ENCODE results near the gene HELZ. TPM values are rescaled to one million over a fixed set of nuclear protein-coding genes. Genes with fewer than 3 reads are reported as not detected.

Gene HELZ
- total RNA-seq, 1 experiment from 2014 or later, result 49.8 TPM

DNA sequence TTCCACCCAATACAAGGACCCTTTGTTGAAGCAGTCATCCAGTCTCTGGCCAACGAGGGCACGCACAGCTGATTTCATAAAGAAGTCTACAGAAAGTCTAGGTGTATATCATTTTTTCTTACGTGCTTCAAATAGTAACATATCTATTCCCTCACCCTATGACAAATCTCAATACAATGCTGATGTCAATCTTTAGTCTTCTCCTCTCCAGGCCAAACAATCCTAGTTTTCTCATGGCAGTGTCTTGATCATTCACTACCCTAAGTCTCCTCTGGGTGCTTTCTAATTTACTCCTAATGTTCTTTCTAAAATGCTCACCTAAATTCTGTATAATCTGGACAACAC, 108.0 kb downstream of the HELZ start:
- Histone ChIP-seq H3K79me1 (ENCODE audit: insufficient read depth, low read depth, low read length, poor library complexity, severe bottlenecking) (no peaks in the 10 kb centered on the region), H4K8ac (replicated peaks; ENCODE audit: insufficient read length, low read depth, low read length) (no peak overlapping the region), H3T11ph (ENCODE audit: low read length) (no peak overlapping the region), H4K5ac (ENCODE audit: insufficient read length, low read depth, low read length) (no peak overlapping the region), H2BK5ac (ENCODE audit: insufficient read length, low read length) (no peak overlapping the region), H2BK15ac (ENCODE audit: low read depth, low read length) (no peak overlapping the region), H3K4me1 (ENCODE audit: insufficient read depth, low read length) (no peaks in the 10 kb centered on the region), H3K27ac (ENCODE audit: insufficient read length, low read depth, low read length) (no peak overlapping the region), H2AK5ac (ENCODE audit: insufficient read length, low read length) (no peak overlapping the region), H3K27me3 (ENCODE audit: insufficient read depth, low read length) (no peaks in the 10 kb centered on the region), H3K9me3 (ENCODE audit: control insufficient read depth, low read depth, low read length) (no peaks in the 10 kb centered on the region), H2BK120ac (ENCODE audit: low read depth, low read length, poor library complexity, severe bottlenecking) (no peak overlapping the region), H3K18ac (ENCODE audit: insufficient read length, low read depth, low read length) (no peak overlapping the region), H3K4me2 (ENCODE audit: insufficient read depth, insufficient read length, low read length) (no peak overlapping the region), H3K23me2 (ENCODE audit: insufficient read length, low read depth, low read length, poor library complexity, severe bottlenecking) (no peaks in the 10 kb centered on the region), H3K9ac (ENCODE audit: extremely low read depth, insufficient read length, low read length) (no peak overlapping the region), H3K4ac (ENCODE audit: low read depth, low read length) (no peak overlapping the region), H3K14ac (ENCODE audit: insufficient read depth, low read length) (no peak overlapping the region), H2BK12ac (ENCODE audit: insufficient read length, low read depth, low read length) (no peak overlapping the region), H3K56ac (ENCODE audit: insufficient read length, low read depth, low read length) (no peak overlapping the region), H2AFZ (ENCODE audit: low read length) (no peak overlapping the region), H4K20me1 (ENCODE audit: control insufficient read depth, insufficient read depth, insufficient read length) (no peaks in the 10 kb centered on the region), H4K91ac (ENCODE audit: insufficient read length, low read depth, low read length) (no peak overlapping the region), H2BK20ac (ENCODE audit: low read depth, low read length, poor library complexity, severe bottlenecking) (no peak overlapping the region), H3K79me2 (ENCODE audit: insufficient read depth, low read length) (no peaks in the 10 kb centered on the region), H3K23ac (ENCODE audit: insufficient read length, low read depth, low read length) (no peak overlapping the region)
- no CpG with 5 or more reads among the region's 3 CpGs for WGBS (ENCODE audit: extremely low coverage, insufficient read length, low lambda C conversion rate)
- Mint-ChIP-seq H3K4me3 (no peak overlapping the region), H3K4me1 (peaks cover 4 to 9% of the 10 kb centered on the region in 2 experiments; a peak in 2 of 4 replicates), H3K27me3 (ENCODE audit: low read depth) (no peaks in the 10 kb centered on the region), H3K9me3 (peaks cover 0 to 1% of the 10 kb centered on the region in 2 experiments; a peak in 1 of 5 replicates), H3K36me3 (ENCODE audit: insufficient read depth in 1 of 3, low read depth in 3 of 3) (peaks cover 2 to 13% (median 9%) of the 10 kb centered on the region in 3 experiments), H3K27ac (no peak overlapping the region)
- no peak for DNase-seq
- TF ChIP-seq, protein P1, sequence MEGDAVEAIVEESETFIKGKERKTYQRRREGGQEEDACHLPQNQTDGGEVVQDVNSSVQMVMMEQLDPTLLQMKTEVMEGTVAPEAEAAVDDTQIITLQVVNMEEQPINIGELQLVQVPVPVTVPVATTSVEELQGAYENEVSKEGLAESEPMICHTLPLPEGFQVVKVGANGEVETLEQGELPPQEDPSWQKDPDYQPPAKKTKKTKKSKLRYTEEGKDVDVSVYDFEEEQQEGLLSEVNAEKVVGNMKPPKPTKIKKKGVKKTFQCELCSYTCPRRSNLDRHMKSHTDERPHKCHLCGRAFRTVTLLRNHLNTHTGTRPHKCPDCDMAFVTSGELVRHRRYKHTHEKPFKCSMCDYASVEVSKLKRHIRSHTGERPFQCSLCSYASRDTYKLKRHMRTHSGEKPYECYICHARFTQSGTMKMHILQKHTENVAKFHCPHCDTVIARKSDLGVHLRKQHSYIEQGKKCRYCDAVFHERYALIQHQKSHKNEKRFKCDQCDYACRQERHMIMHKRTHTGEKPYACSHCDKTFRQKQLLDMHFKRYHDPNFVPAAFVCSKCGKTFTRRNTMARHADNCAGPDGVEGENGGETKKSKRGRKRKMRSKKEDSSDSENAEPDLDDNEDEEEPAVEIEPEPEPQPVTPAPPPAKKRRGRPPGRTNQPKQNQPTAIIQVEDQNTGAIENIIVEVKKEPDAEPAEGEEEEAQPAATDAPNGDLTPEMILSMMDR (conservative IDR thresholded peaks at IDR 0.05), result no peak

Measured in H9 (cell line).